HL-60 (cell line): Measurements from ENCODE around the gene FBXL20.

Source experiments
- DNase-seq, 2 experiments: peaks; one replicate each; pipeline ENCODE4 v3.0.0-alpha.2; 2010 to 2020; ENCODE audit warnings: low read depth in 1 of 2, low spot score in 1 of 2
- H3K27ac ChIP-seq: fragments of 250-450 bp; sonication (Bioruptor Pico); replicated peaks from 2 replicates; pipeline ENCODE4 v1.5.1; 2020; ENCODE audit warnings: mild to moderate bottlenecking, moderate library complexity
- H3K27me3 ChIP-seq: fragments of 250-450 bp; sonication (Bioruptor Pico); 2 replicates; pipeline ENCODE4 v1.5.1; 2021; ENCODE audit warnings: mild to moderate bottlenecking, moderate library complexity; ENCODE audit not compliant: insufficient read depth, poor library complexity, severe bottlenecking
- H3K4me3 ChIP-seq: replicated peaks from 2 replicates; pipeline ENCODE4 v1.5.1; 2011; ENCODE audit warnings: mild to moderate bottlenecking, control low read depth, low read length; ENCODE audit not compliant: insufficient read depth
- CTCF ChIP-seq: IDR thresholded peaks from one replicate; pipeline ENCODE4 v1.5.1; 2011; ENCODE audit warnings: low read length, control low read depth, inconsistent platforms; ENCODE audit not compliant: insufficient read depth
- GABPA ChIP-seq: IDR thresholded peaks from 2 replicates; pipeline ENCODE4 v1.6.1; 2012; ENCODE audit warnings: low read depth
- POLR2AphosphoS5 ChIP-seq: IDR thresholded peaks from 2 replicates; pipeline ENCODE4 v1.6.1; 2012; ENCODE audit warnings: low read depth
- REST ChIP-seq: IDR thresholded peaks from 2 replicates; pipeline ENCODE4 v1.6.1; 2012; ENCODE audit warnings: low read depth; ENCODE audit not compliant: insufficient replicate concordance
- SPI1 ChIP-seq: IDR thresholded peaks from 2 replicates; pipeline ENCODE4 v1.6.1; 2012; ENCODE audit warnings: low read depth, mild to moderate bottlenecking, borderline replicate concordance

FBXL20 gene

GRCh38 chr17:39217734-39218369 is 183.6 kb downstream of the FBXL20 start:
- DNase-seq: no peak
- H3K27me3 ChIP-seq: peaks cover 26% of the 10 kb centered on the region
- TF ChIP-seq SPI1 (no peak), GABPA (no peak), CTCF (no peak), REST (no peak), POLR2AphosphoS5 (no peak)
- no peak overlapping the region for H3K27ac ChIP-seq
- H3K4me3 ChIP-seq: no peak overlapping the region

GRCh38 chr17:39213852-39214251 is 187.6 kb downstream of the FBXL20 start:
- H3K4me3 ChIP-seq: no peak overlapping the region
- no peak overlapping the region for H3K27ac ChIP-seq
- H3K27me3 ChIP-seq: peaks cover 18% of the 10 kb centered on the region
- DNase-seq: no peak
- no peak for TF ChIP-seq REST
- TF ChIP-seq POLR2AphosphoS5: no peak
- no peak for TF ChIP-seq GABPA
- TF ChIP-seq SPI1: no peak
- TF ChIP-seq CTCF: no peak

GRCh38 chr17:39212841-39213480 is 188.5 kb downstream of the FBXL20 start:
- TF ChIP-seq CTCF (no peak), REST (no peak), SPI1 (no peak), POLR2AphosphoS5 (no peak), GABPA (no peak)
- H3K27me3 ChIP-seq: peaks cover 10% of the 10 kb centered on the region
- DNase-seq: no peak
- no peak overlapping the region for H3K27ac ChIP-seq
- no peak overlapping the region for H3K4me3 ChIP-seq
